Fibroblast of skin of back (primary cell): ENCODE results near the gene ATP6V0D1.

ENCODE experiments used
- DNase-seq: peaks from one replicate; pipeline ENCODE4 v3.0.0-alpha.2; 2013

ATP6V0D1 gene

DNA sequence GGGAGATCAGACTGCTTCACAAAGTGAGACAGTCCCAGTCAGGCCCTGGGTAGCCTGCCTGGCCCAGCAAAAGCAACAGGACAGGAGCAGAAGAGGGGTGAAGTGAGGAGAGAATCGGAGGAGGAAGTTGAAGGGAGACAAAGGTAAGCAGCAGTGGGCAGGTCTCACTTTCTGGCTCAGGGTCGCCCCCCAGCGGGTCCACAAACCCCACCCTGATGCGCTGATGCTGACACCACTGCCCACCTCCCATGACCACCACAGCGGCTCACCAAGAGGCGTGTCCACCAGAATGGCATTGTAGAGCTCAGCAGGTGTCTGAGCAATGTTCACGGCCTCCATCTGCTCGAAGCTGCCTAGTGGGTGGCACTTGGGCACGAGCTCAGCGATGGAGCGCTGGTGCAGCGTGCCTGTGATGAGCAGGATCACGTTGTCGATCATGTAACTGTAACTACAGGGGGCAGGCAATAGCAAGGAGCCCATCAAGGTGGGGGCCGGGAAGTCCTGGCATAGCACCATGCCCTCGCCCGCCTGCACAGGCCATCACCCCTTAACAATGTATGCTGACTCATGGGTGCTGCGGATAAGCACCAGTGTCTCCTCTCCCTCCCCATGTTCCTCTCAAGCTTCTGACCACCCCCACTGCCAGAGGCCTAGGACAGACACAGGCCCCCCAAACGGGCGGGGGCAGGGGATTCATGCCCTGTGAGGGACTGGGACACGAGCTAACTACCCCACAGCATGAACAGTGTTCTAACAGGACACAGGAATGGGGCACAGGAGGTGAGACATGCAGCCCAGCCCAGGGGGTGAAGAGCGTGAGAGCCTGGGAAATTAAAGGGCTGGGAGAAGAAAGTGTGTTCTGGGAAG, 36.5 kb downstream of the ATP6V0D1 start:
- DNase-seq: no peak

DNA sequence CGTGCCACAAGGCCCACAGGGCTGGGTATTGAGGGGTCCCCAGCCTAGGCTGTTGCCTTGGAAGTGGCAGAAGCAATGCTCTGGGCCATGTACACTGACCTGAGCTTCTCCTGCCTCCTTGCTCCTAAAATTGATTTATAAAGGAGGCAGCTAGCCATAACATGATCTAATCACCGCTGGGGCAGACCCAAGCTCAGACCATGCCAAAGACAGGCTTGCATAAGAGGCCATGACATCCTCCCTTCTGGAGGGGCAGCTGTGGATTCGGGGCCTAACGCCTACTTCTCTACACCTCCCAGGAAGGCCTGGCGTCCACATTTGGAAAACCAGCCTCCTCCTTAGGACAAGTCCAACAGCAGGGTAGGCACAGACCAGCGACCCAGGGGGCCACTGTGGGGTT, 37.7 kb downstream of the ATP6V0D1 start:
- no peak for DNase-seq

DNA sequence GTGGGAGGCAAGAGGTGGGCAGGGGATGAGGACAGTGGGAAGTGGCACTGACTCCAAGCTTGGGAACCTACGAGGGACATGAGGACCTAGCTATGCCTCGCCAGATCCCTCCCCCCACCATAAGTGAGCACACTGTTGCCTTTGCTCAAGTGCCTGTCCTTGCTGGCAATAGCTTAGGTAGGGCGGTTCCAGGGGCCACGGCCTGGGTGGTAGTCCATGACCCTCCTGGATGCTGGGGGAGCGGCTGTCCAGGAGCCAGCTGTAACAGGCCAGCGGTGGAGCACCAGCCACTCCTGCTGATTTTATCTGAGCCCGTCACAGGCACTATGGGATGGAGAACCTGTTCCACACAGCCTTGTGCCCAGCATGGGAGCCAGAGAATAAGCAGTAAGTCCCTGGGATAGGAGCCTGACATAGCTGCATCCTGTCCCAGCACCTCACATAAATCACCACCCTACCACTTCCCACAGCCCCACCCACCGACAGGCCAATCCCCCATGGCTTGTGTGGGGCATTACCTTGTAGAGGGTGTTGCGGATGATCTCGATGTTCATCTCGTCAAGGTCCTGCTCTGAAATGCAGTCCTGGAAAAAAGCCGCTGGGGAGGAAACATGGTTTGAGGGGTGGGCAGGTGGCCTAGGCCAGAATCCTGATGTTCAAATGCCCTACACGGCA, 38.2 kb downstream of the ATP6V0D1 start:
- no peak for DNase-seq

DNA sequence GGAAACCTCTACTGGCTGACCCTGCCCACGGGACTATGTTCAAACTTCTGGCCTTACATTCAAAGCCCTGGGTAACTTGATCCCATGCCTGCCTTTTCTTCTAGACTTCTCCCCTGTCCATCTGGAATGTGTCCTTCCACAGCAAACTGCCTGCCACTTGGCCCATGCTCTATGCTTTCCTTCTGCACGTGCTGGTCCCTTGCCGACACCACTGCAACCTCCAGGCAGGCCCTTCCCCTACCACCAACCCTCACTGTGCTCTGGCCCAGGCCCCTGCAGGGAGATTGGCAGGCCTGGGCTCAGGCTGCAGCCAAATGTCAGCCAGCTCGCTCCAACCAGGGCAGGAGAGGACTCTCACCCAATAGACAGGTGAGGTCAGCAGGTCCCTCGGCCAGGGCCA, 39.0 kb downstream of the ATP6V0D1 start:
- DNase-seq: no peak

DNA sequence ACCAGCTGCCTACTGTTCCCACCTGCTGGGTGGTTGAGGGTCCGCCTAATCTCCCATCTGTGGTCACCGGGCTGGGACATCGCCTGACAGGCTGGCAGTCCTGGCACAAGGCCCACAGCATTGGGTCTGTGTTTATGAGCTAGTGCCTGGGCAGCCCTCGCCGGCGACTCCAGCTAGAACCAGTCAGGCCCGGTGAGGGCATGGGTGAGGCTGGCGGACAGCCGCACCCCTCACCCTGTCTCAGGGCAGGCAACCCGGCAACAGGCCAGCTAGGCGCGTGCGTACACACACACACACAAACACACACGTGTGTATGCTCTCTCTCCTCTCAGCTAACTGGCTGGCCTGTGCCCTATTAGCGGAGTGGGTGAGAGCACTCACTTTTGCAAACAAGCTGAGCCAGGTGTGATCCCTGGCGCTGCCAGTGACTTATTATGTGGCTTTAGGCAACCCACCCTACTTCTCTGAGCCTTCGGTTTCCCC, 39.6 kb downstream of the ATP6V0D1 start:
- DNase-seq: no peak

DNA sequence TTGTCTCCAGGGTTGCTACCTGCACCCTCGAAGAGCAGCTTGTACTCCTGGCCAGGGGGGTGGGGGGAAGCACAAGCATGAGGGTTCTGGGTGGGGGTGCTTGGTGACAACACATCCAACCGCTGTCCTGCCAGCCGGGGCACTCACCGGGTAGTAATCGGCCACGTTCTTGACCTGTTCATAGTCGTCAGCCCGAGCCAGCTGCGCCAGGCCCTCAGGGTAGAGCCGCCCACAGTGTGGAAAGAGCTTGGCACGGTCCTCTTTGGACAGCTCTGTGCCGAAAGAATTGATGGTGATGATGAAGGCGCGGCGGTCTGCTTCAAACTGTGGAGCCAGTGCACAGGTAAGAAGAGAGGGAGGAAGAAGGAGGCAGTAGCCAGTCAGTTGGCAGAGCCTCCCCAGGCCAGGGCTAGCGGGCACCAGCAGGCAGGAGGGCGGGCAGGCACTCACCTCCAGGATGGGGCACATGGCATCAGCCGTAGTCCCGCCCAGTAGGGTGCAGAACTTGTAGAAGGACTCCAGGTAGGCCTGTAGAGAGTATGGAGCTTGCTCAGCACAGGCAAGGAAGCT, 42.0 kb downstream of the ATP6V0D1 start:
- no peak for DNase-seq

DNA sequence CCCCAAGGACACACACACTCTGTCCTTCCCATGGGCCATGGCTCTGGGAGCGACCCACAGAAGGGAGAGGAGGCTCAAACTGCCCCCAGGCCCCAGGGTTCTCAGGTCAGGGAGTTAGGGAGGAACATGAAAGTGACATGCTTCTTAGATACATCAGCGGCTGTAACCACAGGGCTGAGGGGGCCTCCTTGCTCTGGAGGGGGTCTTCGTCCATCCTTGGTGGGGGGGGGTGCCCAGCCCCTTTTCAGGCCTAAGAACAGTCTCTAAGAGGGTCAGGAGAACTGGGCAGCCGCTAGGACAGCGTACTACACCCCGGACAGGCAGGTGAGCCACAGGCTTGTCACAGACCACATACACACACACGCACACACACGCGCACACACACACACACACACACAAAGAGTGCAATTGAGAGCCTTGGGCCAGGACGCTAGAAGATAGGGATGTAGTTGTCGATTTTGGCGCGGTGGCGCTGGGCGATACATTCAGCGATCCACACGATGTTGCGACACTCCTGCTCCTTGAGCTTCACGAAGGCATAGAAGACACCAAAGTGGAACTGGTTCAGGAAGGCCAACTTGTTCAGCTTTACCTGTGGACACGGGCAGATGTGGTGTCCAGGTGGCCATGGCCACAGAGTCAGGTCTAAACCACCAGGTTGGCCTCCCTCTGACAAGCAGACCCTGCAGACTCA, 42.7 kb downstream of the ATP6V0D1 start:
- DNase-seq: no peak

DNA sequence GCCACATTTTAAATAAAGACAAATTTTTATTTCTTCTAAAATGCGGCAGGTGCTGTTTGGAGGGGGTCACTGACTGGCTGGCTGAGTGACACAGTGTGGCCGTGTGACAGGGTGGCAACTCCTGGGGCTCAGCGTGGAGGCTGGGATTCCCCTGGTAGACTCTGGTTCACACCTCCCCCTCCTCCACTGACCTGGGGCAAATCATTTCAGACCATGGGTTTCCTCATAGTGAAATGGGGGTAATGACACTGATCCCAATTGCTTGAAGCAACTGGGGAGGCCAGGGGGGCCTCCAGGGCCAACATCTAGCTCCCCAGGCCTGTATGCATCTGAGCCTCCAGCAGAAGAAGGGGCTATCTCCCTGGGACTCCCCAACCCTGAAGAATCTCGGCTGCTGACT, 43.4 kb downstream of the ATP6V0D1 start:
- no peak for DNase-seq

DNA sequence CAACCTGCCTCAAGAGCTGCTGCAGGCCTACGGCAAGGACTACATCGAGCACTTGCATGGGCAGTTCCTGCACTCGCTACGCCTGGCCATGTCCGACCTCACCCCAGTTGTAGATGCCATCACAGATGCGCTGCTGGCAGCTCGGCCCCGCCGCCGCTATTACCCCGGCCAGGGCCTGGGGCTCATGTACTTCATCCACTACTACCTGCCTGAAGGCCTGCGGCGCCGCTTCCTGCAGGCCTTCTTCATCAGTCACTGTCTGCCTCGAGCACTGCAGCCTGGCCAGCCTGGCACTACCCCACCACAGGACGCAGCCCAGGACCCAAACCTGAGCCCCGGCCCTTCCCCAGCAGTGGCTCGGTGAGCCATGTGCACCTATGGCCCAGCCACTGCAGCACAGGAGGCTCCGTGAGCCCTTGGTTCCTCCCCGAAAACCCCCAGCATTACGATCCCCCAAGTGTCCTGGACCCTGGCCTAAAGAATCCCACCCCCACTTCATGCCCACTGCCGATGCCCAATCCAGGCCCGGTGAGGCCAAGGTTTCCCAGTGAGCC, 44.2 kb downstream of the ATP6V0D1 start:
- DNase-seq: no peak

DNA sequence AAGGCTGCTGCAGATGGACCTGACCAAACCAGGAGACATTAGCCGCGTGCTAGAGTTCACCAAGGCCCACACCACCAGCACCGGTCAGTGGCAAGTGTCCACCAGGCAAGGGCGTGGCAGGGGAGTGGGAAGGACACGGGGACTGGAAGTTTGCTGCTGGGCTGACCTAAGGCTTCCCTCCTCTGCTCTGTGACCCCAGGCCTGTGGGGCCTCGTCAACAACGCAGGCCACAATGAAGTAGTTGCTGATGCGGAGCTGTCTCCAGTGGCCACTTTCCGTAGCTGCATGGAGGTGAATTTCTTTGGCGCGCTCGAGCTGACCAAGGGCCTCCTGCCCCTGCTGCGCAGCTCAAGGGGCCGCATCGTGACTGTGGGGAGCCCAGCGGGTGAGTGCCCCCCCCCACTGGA, 45.2 kb downstream of the ATP6V0D1 start:
- DNase-seq: no peak

DNA sequence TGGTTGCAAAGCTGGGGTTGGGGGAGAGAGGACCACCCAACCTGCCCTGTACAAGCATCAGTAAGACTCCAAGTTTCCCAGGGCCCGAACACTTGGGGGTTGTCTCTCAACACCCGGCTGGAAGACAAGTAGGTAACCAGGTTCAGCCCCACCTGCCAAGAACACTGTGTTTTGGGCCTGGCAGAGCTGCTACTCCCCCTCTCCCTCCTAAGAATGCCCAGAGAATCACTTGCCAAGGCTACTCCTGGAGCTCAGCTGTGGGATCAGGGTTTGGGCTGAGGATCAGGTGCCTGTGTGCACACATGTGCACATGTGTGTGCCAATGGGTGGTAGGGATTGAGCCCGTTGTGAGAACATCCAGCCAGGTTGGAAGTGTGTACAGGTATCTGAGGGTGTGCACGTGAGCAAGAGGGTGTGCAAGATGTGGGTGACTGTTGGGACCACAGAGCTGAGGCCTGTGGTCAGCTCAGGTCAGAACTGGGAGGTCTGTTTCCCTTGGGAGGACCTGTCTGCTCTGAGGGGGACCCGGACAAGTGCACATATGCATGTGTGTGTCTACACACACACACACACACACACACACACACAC, 47.7 kb downstream of the ATP6V0D1 start:
- no peak for DNase-seq

DNA sequence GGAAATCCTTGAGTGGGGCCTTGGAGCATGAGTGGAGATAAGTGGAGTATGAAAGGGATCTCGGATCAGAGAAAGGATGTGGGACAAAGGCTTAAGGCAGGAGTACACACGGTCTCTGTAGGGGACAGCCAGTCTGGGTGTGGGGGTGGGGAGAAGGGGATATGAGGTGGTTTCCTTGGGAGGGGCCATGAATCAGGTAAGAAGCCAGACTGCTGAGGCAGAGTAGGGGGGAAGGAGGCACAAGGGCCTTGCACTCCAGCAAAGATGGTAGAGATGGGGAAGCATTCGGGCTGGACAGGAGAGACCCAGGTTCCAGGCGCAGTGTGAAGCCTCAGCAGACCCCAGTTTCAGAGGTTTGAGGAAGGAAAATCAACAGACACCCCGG, 48.5 kb downstream of the ATP6V0D1 start:
- DNase-seq: no peak

DNA sequence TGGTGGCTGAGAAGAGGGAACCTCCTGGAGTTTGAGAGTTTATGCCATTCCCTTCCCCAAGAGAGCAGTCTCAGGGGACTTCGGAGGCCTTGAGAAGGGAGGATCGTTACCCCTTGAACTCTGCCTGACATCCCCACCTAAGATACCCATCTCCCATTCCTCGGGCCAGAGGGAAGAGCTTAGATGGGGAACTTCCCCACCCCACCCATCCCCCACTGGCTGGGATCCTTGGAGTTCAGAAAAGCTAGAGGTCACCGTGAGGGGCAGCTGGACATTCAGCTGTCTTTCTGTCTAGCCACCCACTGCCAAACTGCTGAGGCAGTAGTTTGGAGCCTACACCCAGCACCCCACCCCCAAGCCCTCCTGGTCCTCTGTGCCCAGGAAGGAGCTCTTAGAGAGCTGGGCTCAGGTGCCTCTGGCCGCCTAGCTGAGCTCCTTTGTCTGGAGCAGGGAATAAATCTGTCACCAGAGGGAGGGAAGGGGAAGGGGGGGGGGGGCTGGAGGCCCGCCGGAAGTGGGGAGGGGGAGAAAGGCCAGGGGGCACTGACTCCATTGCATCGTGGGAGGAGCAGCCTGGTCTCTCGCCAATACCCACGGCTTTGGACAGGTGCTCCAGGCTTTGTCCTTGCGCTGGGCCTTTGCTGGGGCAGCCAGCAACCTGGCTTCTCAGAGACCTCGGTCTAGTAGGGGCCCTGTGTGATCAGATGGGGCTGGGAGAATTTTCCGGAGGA, 49.0 kb downstream of the ATP6V0D1 start:
- DNase-seq: no peak

DNA sequence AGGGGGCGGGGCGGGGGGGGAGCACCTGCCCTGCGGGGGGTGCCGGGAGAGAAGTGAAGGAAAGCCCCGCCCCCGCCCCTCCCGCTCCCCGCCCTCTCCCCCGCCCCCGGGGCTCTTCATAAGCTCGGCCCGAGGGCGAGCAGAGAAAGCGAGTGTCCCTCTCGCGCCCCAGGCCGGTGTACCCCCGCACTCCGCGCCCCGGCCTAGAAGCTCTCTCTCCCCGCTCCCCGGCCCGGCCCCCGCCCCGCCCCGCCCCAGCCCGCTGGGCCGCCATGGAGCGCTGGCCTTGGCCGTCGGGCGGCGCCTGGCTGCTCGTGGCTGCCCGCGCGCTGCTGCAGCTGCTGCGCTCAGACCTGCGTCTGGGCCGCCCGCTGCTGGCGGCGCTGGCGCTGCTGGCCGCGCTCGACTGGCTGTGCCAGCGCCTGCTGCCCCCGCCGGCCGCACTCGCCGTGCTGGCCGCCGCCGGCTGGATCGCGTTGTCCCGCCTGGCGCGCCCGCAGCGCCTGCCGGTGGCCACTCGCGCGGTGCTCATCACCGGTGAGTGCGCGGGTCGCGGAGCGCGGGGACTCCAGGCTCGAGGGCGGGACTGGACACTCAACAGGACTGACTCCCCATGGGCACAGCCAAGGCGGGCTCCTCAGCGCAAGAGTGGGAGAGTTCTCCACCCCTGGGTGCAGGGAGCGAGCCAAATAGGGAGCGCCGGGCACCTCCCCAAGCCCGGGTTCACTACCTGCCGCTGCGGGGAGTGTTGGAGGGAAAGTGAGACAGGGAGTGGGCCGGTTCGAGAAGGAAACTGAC, 49.8 kb downstream of the ATP6V0D1 start, which contains the start of gene HSD11B2:
Gene HSD11B2 (plus strand): TSS at position 145 of the 798 bp plus-strand sequence. CDS start 128 bp downstream, at position 273.
- DNase-seq: peak; percentile 54

DNA sequence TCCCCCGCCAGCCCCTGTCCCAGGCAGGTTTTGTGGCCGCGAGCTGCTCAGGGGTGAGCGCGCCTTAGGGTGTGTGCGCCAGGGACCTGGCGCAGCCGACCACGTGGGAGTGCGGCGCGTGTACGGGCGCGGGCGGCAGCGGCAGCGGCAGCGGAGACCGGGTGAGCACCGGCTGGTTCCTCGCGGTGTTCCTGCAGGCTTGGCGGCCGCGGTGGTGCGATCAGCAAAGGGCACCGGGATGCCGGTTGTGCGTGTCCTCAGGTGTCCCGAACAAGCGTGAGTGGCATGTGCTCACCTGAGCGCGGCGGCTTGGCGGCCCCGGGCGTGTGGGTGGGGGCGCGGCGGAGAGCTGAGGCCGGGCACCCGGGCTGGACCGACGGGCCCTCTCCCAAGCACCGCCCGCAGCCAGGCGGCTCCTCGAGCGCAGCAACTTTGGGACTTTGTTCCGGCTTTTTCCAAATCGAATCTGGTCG, 50.4 kb downstream of the ATP6V0D1 start:
- no peak for DNase-seq

DNA sequence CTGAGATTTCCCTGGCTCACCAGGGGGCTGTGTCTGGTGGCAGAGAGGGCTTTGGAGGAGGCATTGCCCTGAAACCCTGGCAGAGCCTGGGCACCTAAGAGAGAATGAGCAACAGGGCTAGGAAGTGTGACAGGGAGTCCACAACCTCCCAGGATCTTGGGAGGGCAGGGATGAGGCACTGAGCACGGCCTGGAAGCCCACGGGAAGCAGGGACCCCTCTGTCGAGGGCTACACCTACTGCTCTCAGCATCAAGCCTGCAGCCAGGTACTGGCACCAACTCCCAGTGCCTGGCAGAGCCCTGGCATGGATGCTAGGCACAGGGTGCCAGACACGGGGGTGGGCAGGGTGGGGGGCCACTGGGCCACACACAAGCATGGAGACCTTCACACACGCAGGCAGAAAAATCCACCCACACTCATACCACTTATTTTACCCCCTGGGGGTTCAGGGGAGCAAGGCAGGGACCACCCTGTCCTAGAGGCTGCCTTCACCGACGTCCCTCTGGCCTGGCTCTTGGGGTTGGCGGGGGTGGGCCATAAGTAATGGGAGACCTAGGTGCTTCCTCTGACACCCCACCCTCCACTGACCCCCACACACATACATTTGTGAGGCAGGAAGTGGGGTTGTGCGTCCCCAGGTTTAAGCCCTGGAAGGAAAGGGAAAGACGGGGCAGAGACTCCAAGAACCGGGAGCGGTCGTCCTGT, 51.0 kb downstream of the ATP6V0D1 start:
- no peak for DNase-seq

DNA sequence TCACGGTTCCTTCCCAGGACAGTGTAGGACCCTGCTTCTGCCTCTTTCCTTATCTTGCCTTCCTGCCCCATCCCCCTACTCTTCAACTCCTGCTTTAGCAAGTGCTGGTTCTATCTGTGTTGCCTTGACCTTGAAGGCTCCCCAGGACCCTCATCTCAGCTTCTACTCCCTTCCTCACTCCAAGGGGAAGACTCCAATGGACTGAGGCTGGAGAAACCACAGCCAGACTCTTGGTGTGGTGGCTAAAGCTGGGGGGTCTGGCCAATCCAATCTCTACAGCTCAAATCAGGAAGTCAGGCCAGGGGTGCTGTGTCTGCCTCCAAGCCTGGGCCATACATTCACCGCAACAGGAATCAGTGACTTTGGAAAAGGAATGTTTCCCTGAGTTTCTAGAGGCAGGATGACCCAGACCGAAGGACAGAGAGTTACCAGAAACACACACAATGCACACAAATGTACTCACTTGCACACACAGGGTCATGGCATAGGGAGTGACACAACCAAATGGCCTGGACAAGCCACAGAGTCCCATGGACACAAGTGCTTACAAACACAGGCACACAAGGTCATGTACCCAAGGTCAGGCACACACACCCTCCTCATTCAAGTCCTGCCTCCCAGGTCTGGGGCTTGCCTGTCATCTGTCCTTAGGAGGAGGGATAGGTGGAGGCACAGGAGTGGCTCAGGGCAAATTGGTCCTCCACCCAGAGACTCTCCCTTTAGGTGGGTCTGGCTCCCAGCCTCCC, 51.7 kb downstream of the ATP6V0D1 start:
- no peak for DNase-seq

DNA sequence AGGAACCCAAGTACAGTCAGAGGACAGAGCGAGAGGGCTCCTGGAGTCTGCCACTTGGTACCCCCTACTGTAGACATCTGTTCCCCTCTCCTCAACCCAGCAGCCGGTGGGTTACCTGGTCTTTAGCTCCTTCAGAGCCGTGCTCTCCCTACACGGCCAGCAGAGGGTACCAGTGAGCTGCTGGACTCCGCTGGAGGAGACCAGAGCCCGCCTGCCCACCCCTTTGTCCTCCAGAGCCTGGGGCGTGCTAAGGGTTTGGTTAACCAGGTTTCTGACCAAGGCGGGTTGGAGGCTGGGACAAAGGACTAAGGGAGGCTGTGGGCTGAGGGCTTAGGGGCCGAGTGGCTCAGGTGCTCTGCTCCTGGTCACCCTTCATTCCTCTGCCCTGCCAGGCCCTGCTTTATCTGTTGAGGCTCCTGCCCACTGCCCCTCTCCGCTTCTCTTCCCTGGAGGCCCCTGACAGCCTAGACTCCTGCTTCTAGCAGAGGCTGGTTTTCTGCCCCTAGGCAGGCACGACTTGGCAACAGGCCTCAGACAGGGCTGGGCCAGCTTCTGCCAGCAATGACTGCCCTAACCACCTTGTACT, 52.7 kb downstream of the ATP6V0D1 start:
- DNase-seq: peak; percentile 52

DNA sequence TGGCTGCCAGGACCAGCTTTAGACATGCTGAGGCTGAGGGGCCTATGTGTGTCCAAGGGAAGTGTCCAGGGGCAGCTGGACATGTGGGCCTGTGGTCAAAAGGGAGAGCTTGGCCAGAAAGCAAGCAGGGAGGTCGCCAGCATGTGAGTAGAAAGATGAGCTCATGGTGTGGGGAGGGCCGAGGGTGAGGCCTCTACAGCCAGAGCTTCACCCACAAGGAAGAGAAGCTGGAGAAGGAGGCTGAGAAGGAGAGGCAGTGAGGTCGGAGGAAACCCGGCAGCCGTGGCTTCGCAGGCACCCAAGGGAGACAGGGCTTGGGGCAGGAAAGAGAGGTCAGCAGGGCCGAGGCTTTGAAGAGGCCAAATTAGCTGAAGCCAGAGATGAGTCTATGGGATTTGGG, 54.0 kb downstream of the ATP6V0D1 start:
- no peak for DNase-seq
